K562 (cell line): Measurements from ENCODE around the gene MED13L.

Experiments
- CTCF ChIP-seq, 3 experiments: IDR thresholded peaks in 2 of 3; conservative IDR thresholded peaks in 1 of 3; 2 replicates each; pipeline ENCODE4 v1.5.1; 2011 to 2012; ENCODE audit warnings: low read length in 3 of 3, mild to moderate bottlenecking in 3 of 3, control low read depth in 2 of 3, improper control_type of control experiment in 1 of 3, inconsistent platforms in 1 of 3, low read depth in 1 of 3, mixed read lengths in 1 of 3, moderate library complexity in 1 of 3; ENCODE audit not compliant: insufficient read depth in 2 of 3
- FUS ChIP-seq: fragments of 200-400 bp; formaldehyde crosslinking; optimal IDR thresholded peaks from 2 replicates; pipeline ENCODE3; 2017; ENCODE audit warnings: low read depth, low read length
- MTF1 ChIP-seq: fragments of 250-450 bp; sonication (Bioruptor Pico); IDR thresholded peaks from 2 replicates; pipeline ENCODE4 v1.9.0; 2021; ENCODE audit warnings: moderate library complexity, mild to moderate bottlenecking, inconsistent platforms, borderline replicate concordance
- MYC ChIP-seq, 2 experiments: fragments of 250-450 bp in 1 of 2; sonication (Bioruptor Pico) in 1 of 2; IDR thresholded peaks; 2 replicates each; pipeline versions ENCODE4 v1.5.1 to v1.6.1; 2012 to 2021; ENCODE audit warnings: low read depth in 2 of 2, borderline replicate concordance in 1 of 2, improper control_type of control experiment in 1 of 2, low read length in 1 of 2, mild to moderate bottlenecking in 1 of 2, moderate library complexity in 1 of 2
- NBN ChIP-seq: fragments of 450-650 bp; IDR thresholded peaks from 2 replicates; pipeline ENCODE4 v1.6.1; 2016; ENCODE audit warnings: low read depth, mild to moderate bottlenecking
- POLR2AphosphoS5 ChIP-seq: IDR thresholded peaks from 2 replicates; pipeline ENCODE4 v1.6.1; 2011; ENCODE audit warnings: mild to moderate bottlenecking, low read depth, low read length, moderate library complexity; ENCODE audit not compliant: control insufficient read depth, insufficient read depth
- RBM34 ChIP-seq: fragments of 200-400 bp; formaldehyde crosslinking; IDR thresholded peaks from 2 replicates; pipeline ENCODE4 v1.6.1; 2018; ENCODE audit warnings: low read length, borderline replicate concordance; ENCODE audit not compliant: insufficient read depth
- TF ChIP-seq, protein P1 (sequence below): sonication (generic); formaldehyde crosslinking; IDR thresholded peaks from 2 replicates; pipeline ENCODE4 v1.9.0; 2022; ENCODE audit warnings: mild to moderate bottlenecking, missing genetic modification reagents

GRCh38 chr12:116297224-116297834 is 19.8 kb upstream of the MED13L start:
- TF ChIP-seq CTCF (IDR thresholded peaks at IDR 0.05 in 2 of 3, conservative IDR thresholded peaks at IDR 0.05 in 1 of 3; ENCODE audit: insufficient read depth in 2 of 3, low read depth in 1 of 3, low read length in 3 of 3) = no peak
- no peak for TF ChIP-seq FUS
- no peak for TF ChIP-seq MTF1 (CRISPR knock-in tag)
- TF ChIP-seq, protein P1, sequence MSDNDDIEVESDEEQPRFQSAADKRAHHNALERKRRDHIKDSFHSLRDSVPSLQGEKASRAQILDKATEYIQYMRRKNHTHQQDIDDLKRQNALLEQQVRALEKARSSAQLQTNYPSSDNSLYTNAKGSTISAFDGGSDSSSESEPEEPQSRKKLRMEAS = no peak
- no peak for TF ChIP-seq RBM34
- no peak for TF ChIP-seq MYC (IDR thresholded peaks at IDR 0.05; ENCODE audit: low read depth, low read length)
- TF ChIP-seq MYC (CRISPR knock-in tag; IDR thresholded peaks at IDR 0.05; ENCODE audit: borderline replicate concordance, low read depth) = no peak
- TF ChIP-seq POLR2AphosphoS5 = no peak
- no peak for TF ChIP-seq NBN
